Mesangial cell (primary cell): ENCODE data around the gene ERICH6B. TPM values are rescaled to one million over a fixed set of nuclear protein-coding genes. Genes with fewer than 3 reads are reported as not detected.

ENCODE experiments used
- total RNA-seq: library from RNA; depleted of rRNA; stranded (reverse); fragments of >200 nt; gene quantifications from 2 replicates; pipeline ENCODE4 v1.2.3, GENCODE V29; 2015

ERICH6B gene
- total RNA-seq = not detected in 2 replicates

GRCh38 chr13:45615501-45616101 lies at the start of gene ERICH6B:
Gene ERICH6B, minus strand, starts transcription at chr13:45615739. Its CDS starts 18,734 bp downstream, at chr13:45597005.

Other genes starting within 250 kb of the ERICH6B start
- 12.7 and 15.7 TPM in 2 replicates for gene SLC25A30, start 197.4 kb downstream of the ERICH6B start, total RNA-seq
- gene COG3, start 150.8 kb downstream of the ERICH6B start, total RNA-seq = 11.6 and 20.3 TPM in 2 replicates
- not detected in 2 replicates for gene CBY2, start 86.6 kb upstream of the ERICH6B start, total RNA-seq
- 0.16 and 0.38 TPM in 2 replicates for gene SIAH3, start 236.0 kb upstream of the ERICH6B start, total RNA-seq